ENCODE data around the gene EHBP1L1. TPM values are rescaled to one million over a fixed set of nuclear protein-coding genes. Genes with fewer than 3 reads are reported as not detected.

Gene EHBP1L1
- total and polyA plus RNA-seq, 2 of the 13 experiments (the other 11 are each of a cell fraction or from before 2014, with no cell fraction given): 8.3 to 10.6 TPM

GRCh38 chr11:65546217-65546958, 29.5 kb upstream of the EHBP1L1 start (continued):
- TF ChIP-seq PRDM4 (CRISPR knock-in tag; IDR thresholded peaks at IDR 0.05; ENCODE audit: borderline replicate concordance): no peak
- no peak for TF ChIP-seq ZNF207 (IDR thresholded peaks at IDR 0.05; ENCODE audit: borderline replicate concordance)
- TF ChIP-seq, protein P1, sequence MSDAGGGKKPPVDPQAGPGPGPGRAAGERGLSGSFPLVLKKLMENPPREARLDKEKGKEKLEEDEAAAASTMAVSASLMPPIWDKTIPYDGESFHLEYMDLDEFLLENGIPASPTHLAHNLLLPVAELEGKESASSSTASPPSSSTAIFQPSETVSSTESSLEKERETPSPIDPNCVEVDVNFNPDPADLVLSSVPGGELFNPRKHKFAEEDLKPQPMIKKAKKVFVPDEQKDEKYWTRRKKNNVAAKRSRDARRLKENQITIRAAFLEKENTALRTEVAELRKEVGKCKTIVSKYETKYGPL (CRISPR knock-in tag; IDR thresholded peaks at IDR 0.05): no peak
- no peak for TF ChIP-seq DZIP1 (CRISPR knock-in tag; IDR thresholded peaks at IDR 0.05)
- TF ChIP-seq ARID5B (CRISPR knock-in tag; IDR thresholded peaks at IDR 0.05): 0 out of 2 replicates have a peak, but pooled peaks have one; percentile 17
- no peak for TF ChIP-seq IKZF4 (CRISPR knock-in tag; IDR thresholded peaks at IDR 0.05; ENCODE audit: borderline replicate concordance, low read depth, not compliant biosample characterization)
- no peak for TF ChIP-seq ZNF550 (CRISPR knock-in tag; IDR thresholded peaks at IDR 0.05; ENCODE audit: borderline replicate concordance)
- no peak for TF ChIP-seq ZNF281 (CRISPR knock-in tag; IDR thresholded peaks at IDR 0.05; ENCODE audit: borderline replicate concordance)
- TF ChIP-seq, protein P2, sequence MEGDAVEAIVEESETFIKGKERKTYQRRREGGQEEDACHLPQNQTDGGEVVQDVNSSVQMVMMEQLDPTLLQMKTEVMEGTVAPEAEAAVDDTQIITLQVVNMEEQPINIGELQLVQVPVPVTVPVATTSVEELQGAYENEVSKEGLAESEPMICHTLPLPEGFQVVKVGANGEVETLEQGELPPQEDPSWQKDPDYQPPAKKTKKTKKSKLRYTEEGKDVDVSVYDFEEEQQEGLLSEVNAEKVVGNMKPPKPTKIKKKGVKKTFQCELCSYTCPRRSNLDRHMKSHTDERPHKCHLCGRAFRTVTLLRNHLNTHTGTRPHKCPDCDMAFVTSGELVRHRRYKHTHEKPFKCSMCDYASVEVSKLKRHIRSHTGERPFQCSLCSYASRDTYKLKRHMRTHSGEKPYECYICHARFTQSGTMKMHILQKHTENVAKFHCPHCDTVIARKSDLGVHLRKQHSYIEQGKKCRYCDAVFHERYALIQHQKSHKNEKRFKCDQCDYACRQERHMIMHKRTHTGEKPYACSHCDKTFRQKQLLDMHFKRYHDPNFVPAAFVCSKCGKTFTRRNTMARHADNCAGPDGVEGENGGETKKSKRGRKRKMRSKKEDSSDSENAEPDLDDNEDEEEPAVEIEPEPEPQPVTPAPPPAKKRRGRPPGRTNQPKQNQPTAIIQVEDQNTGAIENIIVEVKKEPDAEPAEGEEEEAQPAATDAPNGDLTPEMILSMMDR (CRISPR knock-in tag; IDR thresholded peaks at IDR 0.05): peak; percentile 9; the same call in 1 of the 2 replicates
- TF ChIP-seq, protein P3, sequence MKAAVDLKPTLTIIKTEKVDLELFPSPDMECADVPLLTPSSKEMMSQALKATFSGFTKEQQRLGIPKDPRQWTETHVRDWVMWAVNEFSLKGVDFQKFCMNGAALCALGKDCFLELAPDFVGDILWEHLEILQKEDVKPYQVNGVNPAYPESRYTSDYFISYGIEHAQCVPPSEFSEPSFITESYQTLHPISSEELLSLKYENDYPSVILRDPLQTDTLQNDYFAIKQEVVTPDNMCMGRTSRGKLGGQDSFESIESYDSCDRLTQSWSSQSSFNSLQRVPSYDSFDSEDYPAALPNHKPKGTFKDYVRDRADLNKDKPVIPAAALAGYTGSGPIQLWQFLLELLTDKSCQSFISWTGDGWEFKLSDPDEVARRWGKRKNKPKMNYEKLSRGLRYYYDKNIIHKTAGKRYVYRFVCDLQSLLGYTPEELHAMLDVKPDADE (CRISPR knock-in tag; IDR thresholded peaks at IDR 0.05): no peak

Data from HepG2 (cell line).